Measurements from ENCODE around the gene OASL. TPM values are rescaled to one million over a fixed set of nuclear protein-coding genes. Genes with fewer than 3 reads are reported as not detected.
A peak's percentile ranks its signal among the peaks of the same experiment; 100 is the strongest.
"Not testable (repeated sequence)": the region's sequence is repeated elsewhere in the genome, so short reads cannot be mapped to it uniquely, and the experiment has no call there.

The OASL gene, protein sequence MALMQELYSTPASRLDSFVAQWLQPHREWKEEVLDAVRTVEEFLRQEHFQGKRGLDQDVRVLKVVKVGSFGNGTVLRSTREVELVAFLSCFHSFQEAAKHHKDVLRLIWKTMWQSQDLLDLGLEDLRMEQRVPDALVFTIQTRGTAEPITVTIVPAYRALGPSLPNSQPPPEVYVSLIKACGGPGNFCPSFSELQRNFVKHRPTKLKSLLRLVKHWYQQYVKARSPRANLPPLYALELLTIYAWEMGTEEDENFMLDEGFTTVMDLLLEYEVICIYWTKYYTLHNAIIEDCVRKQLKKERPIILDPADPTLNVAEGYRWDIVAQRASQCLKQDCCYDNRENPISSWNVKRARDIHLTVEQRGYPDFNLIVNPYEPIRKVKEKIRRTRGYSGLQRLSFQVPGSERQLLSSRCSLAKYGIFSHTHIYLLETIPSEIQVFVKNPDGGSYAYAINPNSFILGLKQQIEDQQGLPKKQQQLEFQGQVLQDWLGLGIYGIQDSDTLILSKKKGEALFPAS
- total RNA-seq: 0.27 TPM
- long read RNA-seq, partial matches to known transcripts: 0 of 1 reads
- long read RNA-seq, other reads (novel, unspliced or antisense): 0 of 1 reads

DNA sequence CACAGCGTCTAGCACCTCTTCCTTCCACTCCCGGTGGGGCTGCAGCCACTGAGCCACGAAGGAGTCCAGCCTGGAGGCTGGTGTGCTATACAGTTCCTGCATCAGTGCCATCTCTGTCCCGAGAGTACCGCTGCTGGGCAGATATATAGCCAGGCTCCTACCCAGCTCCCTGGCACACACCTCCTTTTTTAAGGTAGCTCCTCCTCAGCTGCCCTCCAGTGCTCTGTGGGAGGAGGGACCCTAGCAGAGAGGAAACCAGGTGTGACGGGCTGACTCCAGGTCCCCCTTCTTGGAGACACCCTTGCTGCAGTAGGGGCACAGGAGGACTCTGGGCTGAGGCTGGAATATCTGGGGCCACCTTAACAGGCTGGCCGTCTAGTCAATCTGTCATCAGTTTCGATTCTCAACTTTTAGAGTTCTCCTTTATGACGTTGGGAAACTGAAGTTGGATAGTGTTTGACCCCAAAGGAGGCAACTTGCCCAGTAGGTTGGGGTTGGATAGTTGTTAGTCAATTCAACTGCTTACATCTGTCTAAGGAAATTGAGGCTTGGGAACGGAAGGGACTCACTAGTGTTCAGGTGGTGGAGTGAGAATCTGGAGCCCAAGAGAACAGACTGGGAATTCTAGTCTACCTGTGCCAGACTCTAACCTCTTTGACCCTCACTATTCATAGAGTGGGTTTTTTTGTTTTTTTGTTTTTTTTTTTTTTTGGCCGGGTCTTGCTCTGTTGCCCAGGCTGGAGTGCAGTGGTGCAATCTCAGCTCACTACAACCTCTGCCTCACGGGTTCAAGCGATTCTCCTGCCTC, at the start of gene OASL:
Gene OASL (minus strand): TSS at position 386 of the 808 bp plus-strand sequence. CDS start 275 bp downstream, at position 111.
- peak; percentile 78 for DNase-seq (ENCODE audit: low spot score)
- intact Hi-C loops (cut with DNase I): no loop called here

GRCh38 chr12:121088195-121088585, 49.1 kb upstream of the OASL start:
- DNase-seq (ENCODE audit: low spot score): no peak
- intact Hi-C loops (cut with DNase I): no loop called here

DNA sequence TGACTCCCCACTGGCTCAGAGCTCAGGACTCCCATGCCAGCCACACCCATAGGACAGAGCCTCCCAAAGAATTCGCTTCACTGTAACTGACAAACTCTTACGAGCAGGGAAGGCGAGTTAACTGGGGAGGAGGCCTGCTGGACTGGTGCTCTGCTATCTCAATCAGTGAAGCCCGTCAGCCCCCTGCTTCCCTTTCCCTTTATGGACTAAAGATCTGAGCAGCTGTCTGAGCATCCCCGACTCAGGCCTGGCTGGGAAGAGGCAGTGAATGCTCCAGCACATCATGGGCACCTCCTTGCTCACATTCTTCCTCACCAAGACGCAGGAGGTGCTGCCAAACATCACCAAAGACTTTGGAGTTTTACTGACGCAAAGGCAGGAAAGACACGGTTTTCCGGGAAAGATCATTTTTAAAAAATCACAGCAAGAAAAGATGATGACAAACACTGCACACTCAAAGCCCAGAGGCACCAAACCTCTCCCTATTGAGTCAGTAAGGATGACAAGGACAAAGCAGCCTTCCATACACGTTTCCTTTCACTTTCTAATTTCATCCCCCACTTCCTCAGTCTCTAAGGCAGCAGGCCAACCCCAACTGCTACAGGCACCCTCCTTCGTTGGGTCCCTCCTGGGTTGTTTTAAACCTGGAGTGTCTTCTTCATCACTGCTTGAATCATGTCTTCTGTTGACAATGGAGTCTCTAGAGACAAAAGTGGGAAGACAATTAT, 48.6 kb upstream of the OASL start:
- intact Hi-C loops (cut with DNase I): no loop called here
- no peak for DNase-seq (ENCODE audit: low spot score)

GRCh38 chr12:121086781-121087295, 47.8 kb upstream of the OASL start:
- intact Hi-C loops (cut with DNase I): no loop called here
- DNase-seq (ENCODE audit: low spot score): no peak

DNA sequence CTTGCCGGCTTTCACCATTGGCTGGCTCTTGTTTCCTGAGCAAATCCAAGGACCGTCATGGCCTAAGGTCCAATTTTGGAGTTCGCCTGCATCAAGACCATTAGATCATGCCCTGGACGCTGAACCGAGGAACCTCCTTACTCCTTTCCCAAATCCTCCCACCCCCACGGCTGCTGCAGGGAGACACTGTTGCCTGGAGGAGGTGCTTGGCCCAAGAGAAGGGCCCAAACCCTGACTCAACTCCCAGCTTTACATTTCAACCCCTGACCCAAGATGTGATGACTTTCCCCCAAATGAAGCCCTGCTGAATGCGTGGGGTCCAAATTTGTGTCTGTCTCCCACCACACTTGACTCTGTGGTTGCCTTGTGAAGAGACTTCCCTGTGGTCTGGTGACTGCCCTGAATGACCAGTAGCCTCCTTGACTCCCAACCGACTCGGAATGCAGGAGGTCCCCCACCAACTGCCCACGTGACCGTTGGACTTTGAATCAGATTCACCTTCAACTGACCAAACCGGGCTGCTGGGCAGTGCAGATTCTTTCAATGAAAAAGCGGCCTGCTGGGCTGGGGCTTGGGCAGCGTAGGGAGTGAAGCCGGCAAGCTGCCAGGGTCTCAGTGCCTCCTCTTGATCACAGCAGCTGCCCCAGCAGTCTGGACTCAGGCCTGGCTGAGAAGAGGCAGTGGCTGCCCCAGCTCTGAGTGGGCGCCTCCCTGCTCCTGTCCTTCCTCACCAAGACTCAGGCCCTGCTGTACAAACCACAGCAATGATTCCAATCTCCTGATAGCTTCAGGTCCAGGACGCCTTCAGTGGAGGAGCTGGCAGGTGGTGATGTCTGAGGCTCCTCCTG, 46.7 kb upstream of the OASL start:
- no peak for DNase-seq (ENCODE audit: low spot score)
- intact Hi-C loops (cut with DNase I): no loop called here

GRCh38 chr12:121085069-121085468, 46.0 kb upstream of the OASL start:
- intact Hi-C loops (cut with DNase I): no loop called here
- no peak for DNase-seq (ENCODE audit: low spot score)

GRCh38 chr12:121084229-121084628, 45.2 kb upstream of the OASL start:
- intact Hi-C loops (cut with DNase I): no loop called here
- DNase-seq (ENCODE audit: low spot score): no peak

DNA sequence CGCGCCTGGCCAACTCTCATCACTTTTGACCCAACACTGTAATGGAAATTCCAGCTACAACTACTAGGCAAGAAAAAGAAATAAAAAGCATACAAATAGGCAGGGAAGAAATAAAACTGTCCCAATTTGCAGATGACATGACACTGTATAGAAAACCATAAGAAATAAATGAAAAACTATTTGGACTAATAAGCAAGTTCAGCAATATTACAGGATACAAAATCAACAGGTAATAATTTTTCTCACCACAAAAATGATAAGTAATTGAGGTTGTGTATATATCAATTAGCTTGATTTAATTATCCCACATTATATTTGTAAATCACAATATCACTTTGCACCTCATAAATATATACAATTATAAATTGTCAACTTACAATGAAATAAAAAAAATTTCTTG, 41.9 kb upstream of the OASL start:
- intact Hi-C loops (cut with DNase I): no loop called here
- no peak for DNase-seq (ENCODE audit: low spot score)

DNA sequence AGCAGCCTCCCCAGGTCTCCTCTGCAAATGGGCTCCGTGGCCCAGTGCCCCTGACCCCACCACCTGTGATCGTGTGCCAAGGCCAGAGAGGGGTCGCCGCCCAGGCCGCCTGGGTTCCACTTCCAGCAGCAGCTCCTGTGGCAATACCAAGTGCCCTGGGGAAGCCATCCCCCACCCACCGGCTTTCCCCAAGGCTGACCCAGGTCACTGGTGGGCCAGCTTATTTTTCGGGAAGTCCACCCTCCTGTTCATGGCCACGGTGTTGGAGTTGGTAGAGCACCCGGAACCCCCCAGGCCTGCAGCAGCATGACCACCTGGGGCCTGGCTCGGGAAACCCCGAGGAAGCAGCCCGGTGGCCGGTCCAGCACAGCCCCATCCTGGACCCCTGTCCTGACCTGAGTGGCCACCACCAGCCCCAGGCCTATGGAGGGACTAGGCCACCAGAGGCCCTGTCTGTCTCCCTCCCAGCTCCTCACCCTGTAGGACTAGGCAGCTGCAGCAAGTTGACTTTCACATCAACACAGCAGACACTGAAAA, 40.8 kb upstream of the OASL start:
- intact Hi-C loops (cut with DNase I): no loop called here
- no peak for DNase-seq (ENCODE audit: low spot score)

GRCh38 chr12:121077440-121077839, 38.4 kb upstream of the OASL start:
- intact Hi-C loops (cut with DNase I); DNase-seq (ENCODE audit: low spot score): not testable (repeated sequence)

DNA sequence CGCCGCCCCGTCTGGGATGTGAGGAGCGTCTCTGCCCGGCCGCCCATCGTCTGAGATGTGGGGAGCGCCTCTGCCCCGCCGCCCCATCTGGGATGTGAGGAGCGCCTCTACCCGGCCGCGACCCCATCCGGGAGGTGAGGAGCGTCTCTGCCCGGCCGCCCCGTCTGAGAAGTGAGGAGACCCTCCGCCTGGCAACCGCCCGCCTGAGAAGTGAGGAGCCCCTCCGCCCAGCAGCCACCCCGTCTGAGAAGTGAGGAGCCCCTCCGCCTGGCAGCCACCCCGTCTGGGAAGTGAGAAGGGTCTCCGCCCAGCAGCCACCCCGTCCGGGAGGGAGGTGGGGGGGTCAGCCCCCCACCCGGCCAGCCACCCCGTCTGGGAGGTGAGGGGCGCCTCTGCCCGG, 36.9 kb upstream of the OASL start:
- intact Hi-C loops (cut with DNase I); DNase-seq (ENCODE audit: low spot score): not testable (repeated sequence)

GRCh38 chr12:121072147-121072546, 33.1 kb upstream of the OASL start:
- DNase-seq (ENCODE audit: low spot score): no peak
- intact Hi-C loops (cut with DNase I): no loop called here

GRCh38 chr12:121069206-121069605, 30.2 kb upstream of the OASL start:
- intact Hi-C loops (cut with DNase I): no loop called here
- DNase-seq (ENCODE audit: low spot score): no peak

- intact Hi-C loops (cut with DNase I): no loop called here
- no peak for DNase-seq (ENCODE audit: low spot score)
Observed at GRCh38 chr12:121065345-121065744, 26.3 kb upstream of the OASL start.

DNA sequence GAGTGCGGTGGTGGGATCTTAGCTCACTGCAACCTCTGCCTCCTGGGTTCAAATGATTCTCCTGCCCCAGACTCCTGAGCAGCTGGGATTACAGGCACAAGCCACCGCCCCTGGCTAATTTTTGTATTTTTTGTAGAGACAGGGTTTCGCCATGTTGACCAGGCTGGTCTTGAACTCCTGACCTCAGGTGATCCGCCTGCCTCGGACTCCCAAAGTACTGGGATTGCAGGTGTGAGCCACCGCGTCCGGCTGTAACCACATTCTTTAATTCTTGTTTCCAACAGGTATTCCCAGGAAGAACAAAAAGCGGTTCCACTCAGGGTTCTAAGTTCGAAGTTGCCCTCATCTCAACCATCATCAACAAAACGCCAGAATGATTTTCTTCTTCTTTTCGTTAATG, 25.5 kb upstream of the OASL start:
- DNase-seq (ENCODE audit: low spot score); intact Hi-C loops (cut with DNase I): not testable (repeated sequence)

DNA sequence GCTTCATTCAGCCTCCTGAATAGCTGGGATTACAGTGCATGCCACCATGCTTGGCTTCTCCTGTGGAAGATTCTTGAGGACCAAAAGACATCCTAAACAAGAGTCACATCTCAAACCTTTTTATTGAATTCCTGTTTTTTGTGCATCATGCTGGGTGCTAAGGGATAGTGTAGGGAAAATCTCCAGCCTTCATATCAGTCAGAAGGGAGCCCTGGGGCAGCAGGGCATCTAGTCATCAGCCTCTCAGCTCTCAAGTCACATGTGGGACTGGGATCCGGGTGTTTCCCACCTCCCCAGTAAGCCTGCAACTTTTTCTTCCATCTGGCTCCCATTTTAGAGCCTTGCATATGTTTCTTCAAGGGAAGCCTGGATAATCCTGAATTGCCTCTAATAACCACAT, 25.1 kb upstream of the OASL start:
- intact Hi-C loops (cut with DNase I): no loop called here
- no peak for DNase-seq (ENCODE audit: low spot score)

DNA sequence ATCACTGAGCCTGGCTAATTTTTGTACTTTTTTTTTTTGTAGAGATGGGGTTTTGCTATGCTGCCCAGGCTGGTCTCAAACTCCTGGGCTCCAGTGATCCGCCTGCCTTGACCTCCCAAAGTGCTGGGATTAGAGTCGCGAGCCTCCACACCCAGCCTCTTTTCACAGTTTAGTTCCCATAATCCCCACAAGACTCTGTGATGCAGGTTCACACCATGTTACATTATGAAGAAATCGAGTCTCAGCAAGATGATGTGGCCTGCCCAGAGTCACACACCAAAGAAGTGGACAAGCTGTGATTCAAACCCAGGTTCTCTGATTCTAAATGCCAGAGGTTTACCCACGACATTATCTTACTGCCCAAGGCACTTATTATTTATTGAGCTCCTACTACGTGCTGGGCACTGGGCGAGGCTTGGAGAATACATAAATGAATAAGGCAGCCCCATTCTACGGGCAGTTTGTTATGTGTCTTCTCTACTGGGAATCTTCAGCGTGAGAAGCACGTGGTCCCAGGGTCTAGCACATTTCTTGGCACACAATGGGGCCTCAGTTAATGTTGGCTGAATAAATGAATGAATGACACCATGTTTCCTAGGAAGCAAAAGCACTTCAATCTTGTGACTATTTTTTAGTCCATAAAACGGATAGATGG, 23.5 kb upstream of the OASL start:
- intact Hi-C loops (cut with DNase I): loop anchor here (2.0 kb wide), 1 partner anchor 34 kb away; no protein-coding TSS in a partner anchor
- no peak for DNase-seq (ENCODE audit: low spot score)

- DNase-seq (ENCODE audit: low spot score): no peak
- intact Hi-C loops (cut with DNase I): loop anchor here (2.0 kb wide), 1 partner anchor 35 kb away; no protein-coding TSS in a partner anchor
Observed at GRCh38 chr12:121061831-121062230, 22.8 kb upstream of the OASL start.

All from cardiac septum (tissue), 1 donor.